Peyer's patch (tissue), 4 donors: ENCODE measurements around the gene NAT14.

Source experiments
- POLR2A ChIP-seq, 2 donors: fragments of 450-650 bp; IDR thresholded peaks; one replicate each; pipeline ENCODE4 v1.5.1; 2017; ENCODE audit warnings: antibody characterized with exemption in 2 of 2, mild to moderate bottlenecking in 2 of 2, moderate library complexity in 2 of 2
- TF ChIP-seq, protein P1 (sequence below), 6 experiments: fragments of 450-650 bp in 4 of 6; fragments of 200-600 bp in 2 of 6; sonication (generic) in 1 of 6; IDR thresholded peaks; one replicate each; pipeline ENCODE4 v1.5.1; 2017 to 2019; ENCODE audit warnings: antibody characterized with exemption in 6 of 6, mild to moderate bottlenecking in 3 of 6, moderate library complexity in 1 of 6

DNA sequence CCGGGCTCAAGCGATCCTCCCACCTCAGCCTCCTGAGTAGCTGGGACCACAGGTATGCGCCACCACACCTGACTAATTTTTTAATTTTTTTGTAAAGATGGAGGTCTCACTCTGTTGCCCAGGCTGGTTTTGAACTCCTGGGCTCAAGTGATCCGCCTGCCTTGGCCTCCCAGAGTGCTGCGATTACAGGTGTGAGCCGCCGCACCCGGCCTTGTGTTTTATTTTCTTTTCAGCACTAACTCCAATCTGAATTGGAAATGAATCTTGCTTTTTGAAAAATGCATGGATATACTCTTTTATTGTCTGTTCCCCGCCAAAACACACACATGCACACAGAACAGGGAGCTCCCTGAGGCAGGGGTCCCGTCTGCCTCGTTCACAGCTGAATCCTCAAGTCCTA is 22.3 kb upstream of the NAT14 start:
- TF ChIP-seq, protein P1, sequence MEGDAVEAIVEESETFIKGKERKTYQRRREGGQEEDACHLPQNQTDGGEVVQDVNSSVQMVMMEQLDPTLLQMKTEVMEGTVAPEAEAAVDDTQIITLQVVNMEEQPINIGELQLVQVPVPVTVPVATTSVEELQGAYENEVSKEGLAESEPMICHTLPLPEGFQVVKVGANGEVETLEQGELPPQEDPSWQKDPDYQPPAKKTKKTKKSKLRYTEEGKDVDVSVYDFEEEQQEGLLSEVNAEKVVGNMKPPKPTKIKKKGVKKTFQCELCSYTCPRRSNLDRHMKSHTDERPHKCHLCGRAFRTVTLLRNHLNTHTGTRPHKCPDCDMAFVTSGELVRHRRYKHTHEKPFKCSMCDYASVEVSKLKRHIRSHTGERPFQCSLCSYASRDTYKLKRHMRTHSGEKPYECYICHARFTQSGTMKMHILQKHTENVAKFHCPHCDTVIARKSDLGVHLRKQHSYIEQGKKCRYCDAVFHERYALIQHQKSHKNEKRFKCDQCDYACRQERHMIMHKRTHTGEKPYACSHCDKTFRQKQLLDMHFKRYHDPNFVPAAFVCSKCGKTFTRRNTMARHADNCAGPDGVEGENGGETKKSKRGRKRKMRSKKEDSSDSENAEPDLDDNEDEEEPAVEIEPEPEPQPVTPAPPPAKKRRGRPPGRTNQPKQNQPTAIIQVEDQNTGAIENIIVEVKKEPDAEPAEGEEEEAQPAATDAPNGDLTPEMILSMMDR (IDR thresholded peaks at IDR 0.05), result no peak
- TF ChIP-seq POLR2A (IDR thresholded peaks at IDR 0.05), result no peak
